HepG2 (cell line): ENCODE data around the gene TSACC. TPM values are rescaled to one million over a fixed set of nuclear protein-coding genes. Genes with fewer than 3 reads are reported as not detected.

Experiments used
- CEBPG ChIP-seq: IDR thresholded peaks from 2 replicates; pipeline ENCODE4 v1.6.1; 2016
- NR2F2 ChIP-seq: IDR thresholded peaks from 2 replicates; pipeline ENCODE4 v1.6.1; 2012; ENCODE audit warnings: low read depth, inconsistent platforms, borderline replicate concordance
- RCOR2 ChIP-seq: IDR thresholded peaks from 2 replicates; pipeline ENCODE4 v1.6.1; 2016; ENCODE audit warnings: missing biosample characterization, missing genetic modification reagents
- THAP11 ChIP-seq: IDR thresholded peaks from 2 replicates; pipeline ENCODE4 v1.6.1; 2016; ENCODE audit warnings: missing biosample characterization, missing genetic modification reagents
- ZNF790 ChIP-seq: sonication (generic); formaldehyde crosslinking; IDR thresholded peaks from 2 replicates; pipeline ENCODE4 v1.8.0; 2022; ENCODE audit warnings: missing genetic modification reagents, mild to moderate bottlenecking, borderline replicate concordance
- ZSCAN21 ChIP-seq: sonication (generic); formaldehyde crosslinking; IDR thresholded peaks from 2 replicates; pipeline ENCODE4 v1.8.0; 2022; ENCODE audit warnings: mild to moderate bottlenecking, missing genetic modification reagents, moderate library complexity, borderline replicate concordance
- polyA plus RNA-seq, 8 experiments: library from polyadenylated mRNA; depleted of rRNA in 3 of 8; stranded (reverse) in 7 of 8; unstranded in 1 of 8; fragments of >200 nt; fragmentation: Illumina TruSeq in 4 of 8; extraction: Trizol in 4 of 8; gene quantifications; 2 replicates each; pipeline versions ENCODE4 v1.2.1 to v1.2.3, GENCODE V29; 2011 to 2016; ENCODE audit warnings: low read depth in 4 of 8, missing spikeins in 1 of 8, mixed read lengths in 1 of 8; ENCODE audit not compliant: insufficient read depth in 1 of 8
- total RNA-seq, 5 experiments: library from RNA; depleted of rRNA; stranded (reverse); fragments of >200 nt; fragmentation: Illumina TruSeq; extraction: Trizol; gene quantifications; 2 replicates each; pipeline ENCODE4 v1.2.3, GENCODE V29; 2016; ENCODE audit warnings: low read depth in 1 of 5
- TF ChIP-seq, protein P1 (sequence below): sonication (generic); formaldehyde crosslinking; IDR thresholded peaks from 2 replicates; pipeline ENCODE4 v1.5.0; 2020; ENCODE audit warnings: mild to moderate bottlenecking, missing genetic modification reagents, moderate library complexity
- TF ChIP-seq, protein P2 (sequence below): sonication (generic); formaldehyde crosslinking; IDR thresholded peaks from 2 replicates; pipeline ENCODE4 v1.4.0; 2020; ENCODE audit warnings: mild to moderate bottlenecking, missing genetic modification reagents
- TF ChIP-seq, protein P3 (sequence below): IDR thresholded peaks from 2 replicates; pipeline ENCODE4 v1.6.1; 2016; ENCODE audit warnings: mild to moderate bottlenecking
- TF ChIP-seq, protein P4 (sequence below): sonication (generic); formaldehyde crosslinking; conservative IDR thresholded peaks from 2 replicates; pipeline ENCODE4 v1.4.0; 2020; ENCODE audit warnings: mild to moderate bottlenecking, missing genetic modification reagents, moderate library complexity
- TF ChIP-seq, protein P5 (sequence below): IDR thresholded peaks from 2 replicates; pipeline ENCODE4 v1.6.1; 2016; ENCODE audit warnings: low read depth

TSACC gene
- total and polyA plus RNA-seq, 2 of the 13 experiments (the other 11 are each of a cell fraction or from before 2014, with no cell fraction given): 1.5 to 2.6 TPM

DNA sequence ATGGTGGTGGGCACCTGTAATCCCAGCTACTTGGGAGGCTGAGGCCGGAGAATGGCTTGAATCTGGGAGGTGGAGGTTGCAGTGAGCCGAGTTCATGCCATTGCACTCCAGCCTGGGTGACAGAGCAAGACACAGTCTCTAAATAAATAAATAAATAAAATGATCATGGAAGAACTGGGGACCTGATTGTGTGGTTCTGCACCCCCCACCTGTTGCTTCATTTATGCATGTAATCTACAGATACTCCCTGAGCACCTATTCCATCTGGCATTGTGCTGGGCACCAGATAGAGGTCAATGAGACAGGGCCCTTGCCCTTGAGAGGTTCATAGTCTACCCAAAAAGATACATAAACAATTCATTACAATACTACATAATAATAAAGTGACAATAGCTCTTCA is 19.7 kb downstream of the TSACC start (continued):
- TF ChIP-seq NR2F2 (no peak), RCOR2 (CRISPR knock-in tag) (no peak), CEBPG (CRISPR knock-in tag) (no peak), ZSCAN21 (CRISPR knock-in tag) (no peak), ZNF790 (CRISPR knock-in tag) (no peak), THAP11 (CRISPR knock-in tag) (no peak)
- TF ChIP-seq, protein P1, sequence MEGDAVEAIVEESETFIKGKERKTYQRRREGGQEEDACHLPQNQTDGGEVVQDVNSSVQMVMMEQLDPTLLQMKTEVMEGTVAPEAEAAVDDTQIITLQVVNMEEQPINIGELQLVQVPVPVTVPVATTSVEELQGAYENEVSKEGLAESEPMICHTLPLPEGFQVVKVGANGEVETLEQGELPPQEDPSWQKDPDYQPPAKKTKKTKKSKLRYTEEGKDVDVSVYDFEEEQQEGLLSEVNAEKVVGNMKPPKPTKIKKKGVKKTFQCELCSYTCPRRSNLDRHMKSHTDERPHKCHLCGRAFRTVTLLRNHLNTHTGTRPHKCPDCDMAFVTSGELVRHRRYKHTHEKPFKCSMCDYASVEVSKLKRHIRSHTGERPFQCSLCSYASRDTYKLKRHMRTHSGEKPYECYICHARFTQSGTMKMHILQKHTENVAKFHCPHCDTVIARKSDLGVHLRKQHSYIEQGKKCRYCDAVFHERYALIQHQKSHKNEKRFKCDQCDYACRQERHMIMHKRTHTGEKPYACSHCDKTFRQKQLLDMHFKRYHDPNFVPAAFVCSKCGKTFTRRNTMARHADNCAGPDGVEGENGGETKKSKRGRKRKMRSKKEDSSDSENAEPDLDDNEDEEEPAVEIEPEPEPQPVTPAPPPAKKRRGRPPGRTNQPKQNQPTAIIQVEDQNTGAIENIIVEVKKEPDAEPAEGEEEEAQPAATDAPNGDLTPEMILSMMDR (CRISPR knock-in tag): no peak
- TF ChIP-seq, protein P2, sequence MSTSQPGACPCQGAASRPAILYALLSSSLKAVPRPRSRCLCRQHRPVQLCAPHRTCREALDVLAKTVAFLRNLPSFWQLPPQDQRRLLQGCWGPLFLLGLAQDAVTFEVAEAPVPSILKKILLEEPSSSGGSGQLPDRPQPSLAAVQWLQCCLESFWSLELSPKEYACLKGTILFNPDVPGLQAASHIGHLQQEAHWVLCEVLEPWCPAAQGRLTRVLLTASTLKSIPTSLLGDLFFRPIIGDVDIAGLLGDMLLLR (CRISPR knock-in tag): no peak
- TF ChIP-seq, protein P3, sequence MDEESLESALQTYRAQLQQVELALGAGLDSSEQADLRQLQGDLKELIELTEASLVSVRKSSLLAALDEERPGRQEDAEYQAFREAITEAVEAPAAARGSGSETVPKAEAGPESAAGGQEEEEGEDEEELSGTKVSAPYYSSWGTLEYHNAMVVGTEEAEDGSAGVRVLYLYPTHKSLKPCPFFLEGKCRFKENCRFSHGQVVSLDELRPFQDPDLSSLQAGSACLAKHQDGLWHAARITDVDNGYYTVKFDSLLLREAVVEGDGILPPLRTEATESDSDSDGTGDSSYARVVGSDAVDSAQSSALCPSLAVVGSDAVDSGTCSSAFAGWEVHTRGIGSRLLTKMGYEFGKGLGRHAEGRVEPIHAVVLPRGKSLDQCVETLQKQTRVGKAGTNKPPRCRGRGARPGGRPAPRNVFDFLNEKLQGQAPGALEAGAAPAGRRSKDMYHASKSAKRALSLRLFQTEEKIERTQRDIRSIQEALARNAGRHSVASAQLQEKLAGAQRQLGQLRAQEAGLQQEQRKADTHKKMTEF: no peak
- TF ChIP-seq, protein P4, sequence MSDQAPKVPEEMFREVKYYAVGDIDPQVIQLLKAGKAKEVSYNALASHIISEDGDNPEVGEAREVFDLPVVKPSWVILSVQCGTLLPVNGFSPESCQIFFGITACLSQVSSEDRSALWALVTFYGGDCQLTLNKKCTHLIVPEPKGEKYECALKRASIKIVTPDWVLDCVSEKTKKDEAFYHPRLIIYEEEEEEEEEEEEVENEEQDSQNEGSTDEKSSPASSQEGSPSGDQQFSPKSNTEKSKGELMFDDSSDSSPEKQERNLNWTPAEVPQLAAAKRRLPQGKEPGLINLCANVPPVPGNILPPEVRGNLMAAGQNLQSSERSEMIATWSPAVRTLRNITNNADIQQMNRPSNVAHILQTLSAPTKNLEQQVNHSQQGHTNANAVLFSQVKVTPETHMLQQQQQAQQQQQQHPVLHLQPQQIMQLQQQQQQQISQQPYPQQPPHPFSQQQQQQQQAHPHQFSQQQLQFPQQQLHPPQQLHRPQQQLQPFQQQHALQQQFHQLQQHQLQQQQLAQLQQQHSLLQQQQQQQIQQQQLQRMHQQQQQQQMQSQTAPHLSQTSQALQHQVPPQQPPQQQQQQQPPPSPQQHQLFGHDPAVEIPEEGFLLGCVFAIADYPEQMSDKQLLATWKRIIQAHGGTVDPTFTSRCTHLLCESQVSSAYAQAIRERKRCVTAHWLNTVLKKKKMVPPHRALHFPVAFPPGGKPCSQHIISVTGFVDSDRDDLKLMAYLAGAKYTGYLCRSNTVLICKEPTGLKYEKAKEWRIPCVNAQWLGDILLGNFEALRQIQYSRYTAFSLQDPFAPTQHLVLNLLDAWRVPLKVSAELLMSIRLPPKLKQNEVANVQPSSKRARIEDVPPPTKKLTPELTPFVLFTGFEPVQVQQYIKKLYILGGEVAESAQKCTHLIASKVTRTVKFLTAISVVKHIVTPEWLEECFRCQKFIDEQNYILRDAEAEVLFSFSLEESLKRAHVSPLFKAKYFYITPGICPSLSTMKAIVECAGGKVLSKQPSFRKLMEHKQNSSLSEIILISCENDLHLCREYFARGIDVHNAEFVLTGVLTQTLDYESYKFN (CRISPR knock-in tag): no peak
- TF ChIP-seq, protein P5, sequence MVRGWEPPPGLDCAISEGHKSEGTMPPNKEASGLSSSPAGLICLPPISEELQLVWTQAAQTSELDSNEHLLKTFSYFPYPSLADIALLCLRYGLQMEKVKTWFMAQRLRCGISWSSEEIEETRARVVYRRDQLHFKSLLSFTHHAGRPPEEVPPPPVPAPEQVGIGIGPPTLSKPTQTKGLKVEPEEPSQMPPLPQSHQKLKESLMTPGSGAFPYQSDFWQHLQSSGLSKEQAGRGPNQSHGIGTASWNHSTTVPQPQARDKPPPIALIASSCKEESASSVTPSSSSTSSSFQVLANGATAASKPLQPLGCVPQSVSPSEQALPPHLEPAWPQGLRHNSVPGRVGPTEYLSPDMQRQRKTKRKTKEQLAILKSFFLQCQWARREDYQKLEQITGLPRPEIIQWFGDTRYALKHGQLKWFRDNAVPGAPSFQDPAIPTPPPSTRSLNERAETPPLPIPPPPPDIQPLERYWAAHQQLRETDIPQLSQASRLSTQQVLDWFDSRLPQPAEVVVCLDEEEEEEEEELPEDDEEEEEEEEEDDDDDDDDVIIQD (CRISPR knock-in tag): no peak
